HepG2 (cell line): ENCODE results near the gene ZKSCAN1. TPM values are rescaled to one million over a fixed set of nuclear protein-coding genes. Genes with fewer than 3 reads are reported as not detected.

Experiments used
- CEBPB ChIP-seq: IDR thresholded peaks from 2 replicates; pipeline ENCODE4 v1.6.1; 2011; ENCODE audit warnings: low read depth, low read length, improper control_type of control experiment, borderline replicate concordance
- FOXK2 ChIP-seq: fragments of 450-650 bp; IDR thresholded peaks from 2 replicates; pipeline ENCODE4 v1.6.1; 2016
- HCFC1 ChIP-seq: fragments of 150-350 bp; IDR thresholded peaks from 2 replicates; pipeline ENCODE4 v1.6.1; 2014; ENCODE audit warnings: low read depth, low read length
- HDAC1 ChIP-seq: sonication (generic); formaldehyde crosslinking; IDR thresholded peaks from 2 replicates; pipeline ENCODE4 v1.5.1; 2020; ENCODE audit warnings: mild to moderate bottlenecking, missing genetic modification reagents
- NR2F1 ChIP-seq, 2 experiments: fragments of 450-650 bp in 1 of 2; formaldehyde crosslinking in 1 of 2; IDR thresholded peaks; 2 replicates each; pipeline versions ENCODE4 v1.5.0 to v1.6.1; 2016 to 2020; ENCODE audit warnings: mild to moderate bottlenecking in 1 of 2, missing compliant biosample characterization in 1 of 2, missing genetic modification reagents in 1 of 2, moderate library complexity in 1 of 2
- PRPF4 ChIP-seq: fragments of 200-400 bp; formaldehyde crosslinking; IDR thresholded peaks from 2 replicates; pipeline ENCODE4 v1.6.1; 2016; ENCODE audit warnings: low read length, low read depth; ENCODE audit not compliant: poor library complexity, severe bottlenecking
- REXO4 ChIP-seq: sonication (generic); formaldehyde crosslinking; IDR thresholded peaks from 2 replicates; pipeline ENCODE4 v1.8.0; 2022; ENCODE audit warnings: missing genetic modification reagents, mild to moderate bottlenecking, borderline replicate concordance
- SALL1 ChIP-seq: sonication (generic); formaldehyde crosslinking; IDR thresholded peaks from 2 replicates; pipeline ENCODE4 v1.8.0; 2022; ENCODE audit warnings: mild to moderate bottlenecking, missing genetic modification reagents
- SMAD3 ChIP-seq: sonication (generic); formaldehyde crosslinking; IDR thresholded peaks from 2 replicates; pipeline ENCODE4 v1.4.0; 2020; ENCODE audit warnings: missing genetic modification reagents
- SNAPC2 ChIP-seq: sonication (generic); formaldehyde crosslinking; IDR thresholded peaks from 2 replicates; pipeline ENCODE4 v1.8.1; 2022; ENCODE audit warnings: mild to moderate bottlenecking, missing genetic modification reagents
- SOX6 ChIP-seq, 2 experiments: fragments of 450-650 bp in 1 of 2; sonication (generic) in 1 of 2; formaldehyde crosslinking in 1 of 2; IDR thresholded peaks; 2 replicates each; pipeline versions ENCODE4 v1.4.0 to v1.6.1; 2017 to 2020; ENCODE audit warnings: antibody characterized with exemption in 1 of 2, mild to moderate bottlenecking in 1 of 2, missing genetic modification reagents in 1 of 2
- TFDP2 ChIP-seq: sonication (generic); formaldehyde crosslinking; IDR thresholded peaks from 2 replicates; pipeline ENCODE4 v1.4.0; 2020; ENCODE audit warnings: missing genetic modification reagents
- ZBTB34 ChIP-seq: sonication (generic); formaldehyde crosslinking; IDR thresholded peaks from 2 replicates; pipeline ENCODE4 v1.8.0; 2022; ENCODE audit warnings: mild to moderate bottlenecking, missing genetic modification reagents
- ZGPAT ChIP-seq: IDR thresholded peaks from 2 replicates; pipeline ENCODE4 v1.6.1; 2016; ENCODE audit warnings: mild to moderate bottlenecking
- ZNF343 ChIP-seq: sonication (generic); formaldehyde crosslinking; IDR thresholded peaks from 2 replicates; pipeline ENCODE4 v1.4.0; 2020; ENCODE audit warnings: mild to moderate bottlenecking, missing genetic modification reagents
- ZNF713 ChIP-seq: sonication (generic); formaldehyde crosslinking; IDR thresholded peaks from 2 replicates; pipeline ENCODE4 v1.4.0; 2020; ENCODE audit warnings: mild to moderate bottlenecking, missing genetic modification reagents
- ZNF776 ChIP-seq: sonication (generic); formaldehyde crosslinking; IDR thresholded peaks from 2 replicates; pipeline ENCODE4 v1.4.0; 2020; ENCODE audit warnings: mild to moderate bottlenecking, missing genetic modification reagents
- ZNF777 ChIP-seq: sonication (generic); formaldehyde crosslinking; IDR thresholded peaks from 2 replicates; pipeline ENCODE4 v1.4.0; 2020; ENCODE audit warnings: missing genetic modification reagents
- ZSCAN25 ChIP-seq: sonication (generic); formaldehyde crosslinking; IDR thresholded peaks from 2 replicates; pipeline ENCODE4 v1.8.0; 2022; ENCODE audit warnings: mild to moderate bottlenecking, missing genetic modification reagents
- ZSCAN31 ChIP-seq: sonication (generic); formaldehyde crosslinking; IDR thresholded peaks from 2 replicates; pipeline ENCODE4 v1.5.0; 2020; ENCODE audit warnings: low read depth, mild to moderate bottlenecking, missing genetic modification reagents
- polyA plus RNA-seq, 8 experiments: library from polyadenylated mRNA; depleted of rRNA in 3 of 8; stranded (reverse) in 7 of 8; unstranded in 1 of 8; fragments of >200 nt; fragmentation: Illumina TruSeq in 4 of 8; extraction: Trizol in 4 of 8; gene quantifications; 2 replicates each; pipeline versions ENCODE4 v1.2.1 to v1.2.3, GENCODE V29; 2011 to 2016; ENCODE audit warnings: low read depth in 4 of 8, missing spikeins in 1 of 8, mixed read lengths in 1 of 8; ENCODE audit not compliant: insufficient read depth in 1 of 8
- total RNA-seq, 5 experiments: library from RNA; depleted of rRNA; stranded (reverse); fragments of >200 nt; fragmentation: Illumina TruSeq; extraction: Trizol; gene quantifications; 2 replicates each; pipeline ENCODE4 v1.2.3, GENCODE V29; 2016; ENCODE audit warnings: low read depth in 1 of 5
- TF ChIP-seq, protein P1 (sequence below): sonication (generic); formaldehyde crosslinking; IDR thresholded peaks from 2 replicates; pipeline ENCODE4 v1.5.0; 2020; ENCODE audit warnings: mild to moderate bottlenecking, missing genetic modification reagents
- TF ChIP-seq, protein P2 (sequence below): sonication (generic); formaldehyde crosslinking; IDR thresholded peaks from 2 replicates; pipeline ENCODE4 v1.4.0; 2020; ENCODE audit warnings: mild to moderate bottlenecking, missing genetic modification reagents

The ZKSCAN1 gene
- total and polyA plus RNA-seq, 2 of the 13 experiments (the other 11 are each of a cell fraction or from before 2014, with no cell fraction given): 46.4 to 60.6 TPM

DNA sequence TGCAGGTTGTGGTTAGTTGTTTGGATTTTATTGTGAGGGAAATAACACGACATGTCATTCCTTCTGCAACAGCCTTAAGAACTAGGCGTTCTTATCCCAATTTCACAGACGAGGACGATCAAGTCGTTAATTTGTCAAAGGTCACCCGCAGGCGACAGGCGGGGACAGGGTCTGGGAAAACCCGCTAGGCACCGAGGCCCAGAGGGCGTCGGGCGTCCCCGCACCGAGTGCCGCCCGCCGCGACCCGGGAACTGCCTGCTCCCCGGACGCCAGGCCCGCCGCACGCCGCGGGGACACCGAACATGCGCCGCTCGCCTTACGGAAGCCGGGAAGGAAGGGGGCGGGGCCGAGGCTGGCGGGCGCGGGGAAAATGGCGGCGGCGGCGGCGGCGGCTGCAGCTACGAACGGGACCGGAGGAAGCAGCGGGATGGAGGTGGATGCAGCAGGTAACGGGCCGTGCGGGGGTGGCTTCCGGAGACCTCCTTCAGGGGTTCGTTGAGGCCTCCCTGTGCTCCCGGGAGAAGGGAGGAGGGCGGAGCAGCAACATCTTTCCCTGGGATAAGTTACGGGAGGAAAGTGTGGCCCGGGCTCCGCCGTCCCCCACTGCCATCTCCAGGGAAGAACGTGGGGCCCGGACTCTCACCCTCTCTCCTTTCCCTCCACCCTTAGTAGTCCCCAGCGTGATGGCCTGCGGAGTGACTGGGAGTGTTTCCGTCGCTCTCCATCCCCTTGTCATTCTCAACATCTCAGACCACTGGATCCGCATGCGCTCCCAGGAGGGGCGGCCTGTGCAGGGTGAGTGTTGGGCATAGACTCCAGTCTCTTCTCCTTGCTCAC, 73.4 kb downstream of the ZKSCAN1 start, which contains the start of gene COPS6 (continued):
- TF ChIP-seq ZGPAT (CRISPR knock-in tag) (peak; percentile 95), ZNF343 (0 out of 2 replicates have a peak, but pooled peaks have one; percentile 76), TFDP2 (CRISPR knock-in tag) (peak; percentile 95), CEBPB (no peak), ZSCAN31 (CRISPR knock-in tag) (peak; percentile 76), HDAC1 (CRISPR knock-in tag) (peak; percentile 90), ZNF713 (CRISPR knock-in tag) (no peak), ZNF776 (CRISPR knock-in tag) (peak; percentile 87; the same call in 1 of the 2 replicates), PRPF4 (no peak), ZBTB34 (peak; percentile 49; the same call in 1 of the 2 replicates), REXO4 (peak; percentile 95), FOXK2 (no peak), SOX6 (IDR thresholded peaks at IDR 0.05) (no peak), SOX6 (CRISPR knock-in tag; IDR thresholded peaks at IDR 0.05) (no peak), HCFC1 (no peak), ZNF777 (CRISPR knock-in tag) (peak; percentile 83), NR2F1 (CRISPR knock-in tag; IDR thresholded peaks at IDR 0.05) (no peak; a peak in 1 of 4 replicates), ZSCAN25 (CRISPR knock-in tag) (peak; percentile 73; the same call in 1 of the 2 replicates), SMAD3 (no peak), SALL1 (peak; percentile 93), SNAPC2 (CRISPR knock-in tag) (0 out of 2 replicates have a peak, but pooled peaks have one; percentile 23)
- TF ChIP-seq, protein P1, sequence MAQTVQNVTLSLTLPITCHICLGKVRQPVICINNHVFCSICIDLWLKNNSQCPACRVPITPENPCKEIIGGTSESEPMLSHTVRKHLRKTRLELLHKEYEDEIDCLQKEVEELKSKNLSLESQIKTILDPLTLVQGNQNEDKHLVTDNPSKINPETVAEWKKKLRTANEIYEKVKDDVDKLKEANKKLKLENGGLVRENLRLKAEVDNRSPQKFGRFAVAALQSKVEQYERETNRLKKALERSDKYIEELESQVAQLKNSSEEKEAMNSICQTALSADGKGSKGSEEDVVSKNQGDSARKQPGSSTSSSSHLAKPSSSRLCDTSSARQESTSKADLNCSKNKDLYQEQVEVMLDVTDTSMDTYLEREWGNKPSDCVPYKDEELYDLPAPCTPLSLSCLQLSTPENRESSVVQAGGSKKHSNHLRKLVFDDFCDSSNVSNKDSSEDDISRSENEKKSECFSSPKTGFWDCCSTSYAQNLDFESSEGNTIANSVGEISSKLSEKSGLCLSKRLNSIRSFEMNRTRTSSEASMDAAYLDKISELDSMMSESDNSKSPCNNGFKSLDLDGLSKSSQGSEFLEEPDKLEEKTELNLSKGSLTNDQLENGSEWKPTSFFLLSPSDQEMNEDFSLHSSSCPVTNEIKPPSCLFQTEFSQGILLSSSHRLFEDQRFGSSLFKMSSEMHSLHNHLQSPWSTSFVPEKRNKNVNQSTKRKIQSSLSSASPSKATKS (CRISPR knock-in tag): no peak
- TF ChIP-seq, protein P2, sequence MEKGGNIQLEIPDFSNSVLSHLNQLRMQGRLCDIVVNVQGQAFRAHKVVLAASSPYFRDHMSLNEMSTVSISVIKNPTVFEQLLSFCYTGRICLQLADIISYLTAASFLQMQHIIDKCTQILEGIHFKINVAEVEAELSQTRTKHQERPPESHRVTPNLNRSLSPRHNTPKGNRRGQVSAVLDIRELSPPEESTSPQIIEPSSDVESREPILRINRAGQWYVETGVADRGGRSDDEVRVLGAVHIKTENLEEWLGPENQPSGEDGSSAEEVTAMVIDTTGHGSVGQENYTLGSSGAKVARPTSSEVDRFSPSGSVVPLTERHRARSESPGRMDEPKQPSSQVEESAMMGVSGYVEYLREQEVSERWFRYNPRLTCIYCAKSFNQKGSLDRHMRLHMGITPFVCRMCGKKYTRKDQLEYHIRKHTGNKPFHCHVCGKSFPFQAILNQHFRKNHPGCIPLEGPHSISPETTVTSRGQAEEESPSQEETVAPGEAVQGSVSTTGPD (CRISPR knock-in tag): no peak
